OCI-LY7 (cell line): ENCODE data around the gene DNAH17. TPM values are rescaled to one million over a fixed set of nuclear protein-coding genes. Genes with fewer than 3 reads are reported as not detected.

ENCODE experiments used
- BruUV-seq: library from RNA; stranded (reverse); fragments of 400-500 nt; replicated peaks from 2 replicates; lab custom pipeline; 2021; lab: Mats Ljungman, UMichigan
- CTCF ChIA-PET: fragments of 300-600 bp; sonication (Branson Sonifier 250); formaldehyde crosslinking; loops from one replicate; lab custom pipeline; 2022; ENCODE audit warnings: antibody characterized with exemption; ENCODE audit not compliant: unreplicated experiment; lab: Charles Lee
- POLR2A ChIA-PET: fragments of 300-600 bp; sonication (Branson Sonifier 250); formaldehyde crosslinking; loops from one replicate; lab custom pipeline; 2022; ENCODE audit warnings: antibody characterized with exemption; lab: Charles Lee
- DNase-seq: peaks from one replicate; pipeline ENCODE4 v3.0.0-alpha.2; 2015; ENCODE audit warnings: low spot score
- H2AFZ ChIP-seq: fragments of 200-600 bp; sonication (generic), shearing (Covaris generic); 2 replicates; pipeline ENCODE4 v1.6.1; 2014; ENCODE audit warnings: mild to moderate bottlenecking, antibody characterized with exemption, low read length, moderate library complexity
- H3K27ac ChIP-seq: fragments of 200-600 bp; sonication (generic); 2 replicates; pipeline ENCODE4 v1.5.1; 2014; ENCODE audit warnings: mixed run types, low read depth, mild to moderate bottlenecking, moderate library complexity, low read length, inconsistent platforms; ENCODE audit not compliant: poor library complexity, severe bottlenecking
- H3K36me3 ChIP-seq: fragments of 200-600 bp; sonication (generic); 2 replicates; pipeline ENCODE4 v1.6.1; 2014; ENCODE audit warnings: mild to moderate bottlenecking, antibody characterized with exemption, low read length, moderate library complexity, mixed read lengths; ENCODE audit not compliant: insufficient read depth
- H3K4me1 ChIP-seq: fragments of 200-600 bp; sonication (generic); 2 replicates; pipeline ENCODE4 v1.5.1; 2014; ENCODE audit warnings: mild to moderate bottlenecking, low read length; ENCODE audit not compliant: insufficient read depth, poor library complexity, severe bottlenecking
- H3K4me2 ChIP-seq: fragments of 200-600 bp; sonication (generic); 2 replicates; pipeline ENCODE4 v1.6.1; 2014; ENCODE audit warnings: mild to moderate bottlenecking, low read length
- H3K4me3 ChIP-seq: fragments of 200-600 bp; sonication (generic); 2 replicates; pipeline ENCODE4 v1.5.1; 2014; ENCODE audit warnings: mild to moderate bottlenecking, low read depth, low read length; ENCODE audit not compliant: poor library complexity, severe bottlenecking
- H3K79me2 ChIP-seq: fragments of 200-600 bp; sonication (generic); 2 replicates; pipeline ENCODE4 v1.6.1; 2016; ENCODE audit warnings: low read depth, mild to moderate bottlenecking, low read length, moderate library complexity, mixed read lengths; ENCODE audit not compliant: insufficient read depth
- H3K9me2 ChIP-seq: fragments of 200-600 bp; sonication (generic); 2 replicates; pipeline ENCODE4 v1.6.1; 2016; ENCODE audit warnings: mild to moderate bottlenecking, low read length, mixed read lengths; ENCODE audit not compliant: insufficient read depth
- H3K9me3 ChIP-seq: fragments of 200-600 bp; sonication (generic); 2 replicates; pipeline ENCODE4 v1.6.1; 2014; ENCODE audit warnings: mild to moderate bottlenecking, mixed run types, low read length, mixed read lengths
- H4K20me1 ChIP-seq: fragments of 200-600 bp; sonication (generic); 2 replicates; pipeline ENCODE4 v1.6.1; 2014; ENCODE audit warnings: mild to moderate bottlenecking, antibody characterized with exemption, low read length, moderate library complexity, mixed read lengths; ENCODE audit not compliant: insufficient read depth
- EZH2phosphoT487 ChIP-seq: fragments of 200-600 bp; sonication (generic); IDR thresholded peaks from 2 replicates; pipeline ENCODE4 v1.6.1; 2018; ENCODE audit warnings: low read depth, borderline replicate concordance, mild to moderate bottlenecking, mixed run types, antibody characterized with exemption, low read length, moderate library complexity, mixed read lengths
- intact Hi-C: fragments of 100-400 bp; cut with micrococcal nuclease; formaldehyde crosslinking; loops from one replicate; pipeline ENCODE4 v1.10.0; 2022; ENCODE audit not compliant: unreplicated experiment
- total RNA-seq, 2 experiments: library from RNA; depleted of rRNA in 1 of 2; stranded (reverse); fragments of >200 nt in 1 of 2; shearing (Covaris generic) in 1 of 2; gene quantifications; 2 replicates each; pipeline ENCODE4 v1.2.3, GENCODE V29; 2014 to 2022
- TF ChIP-seq, protein P1 (sequence below): fragments of 200-600 bp; sonication (generic); conservative IDR thresholded peaks from 2 replicates; pipeline ENCODE4 v1.5.1; 2014; ENCODE audit warnings: mild to moderate bottlenecking, antibody characterized with exemption, low read length, moderate library complexity, mixed read lengths

DNAH17 gene
- total RNA-seq, 2 experiments from 2014 or later: 0.89 to 1.1 TPM

DNA sequence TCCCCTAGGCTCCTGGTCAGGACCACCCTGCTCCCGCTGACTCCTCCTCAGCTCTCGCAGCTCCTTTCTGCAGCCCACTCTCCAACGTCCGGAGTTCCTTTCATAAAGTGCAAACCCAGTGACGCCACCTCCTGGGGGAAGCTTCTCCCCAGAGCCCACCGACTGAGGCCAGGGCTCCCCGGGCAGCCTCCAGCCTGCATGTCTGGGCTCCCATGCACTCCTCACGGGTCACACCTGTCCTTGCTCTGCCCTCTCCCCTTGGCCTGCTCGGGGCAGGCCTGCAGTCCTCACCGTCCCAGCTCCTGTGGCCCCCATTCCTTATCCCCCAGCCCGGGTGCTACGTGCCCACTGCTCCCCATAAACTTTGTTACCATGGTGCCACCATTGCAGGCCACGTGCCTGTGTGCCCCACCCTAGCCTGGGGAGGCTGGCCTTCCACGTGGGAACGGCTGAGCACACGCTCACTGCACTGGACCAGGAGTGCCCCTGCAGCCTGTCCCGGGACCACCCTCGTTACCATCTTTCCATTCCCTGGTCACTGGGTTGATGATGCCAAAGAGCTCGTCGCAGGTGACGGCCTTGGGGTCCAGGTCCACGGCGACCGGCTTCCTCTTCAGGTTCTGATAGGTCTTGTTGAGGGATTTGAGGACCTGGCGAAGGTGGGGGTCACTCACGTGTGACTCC is 84.9 kb downstream of the DNAH17 start:
- Histone ChIP-seq H3K36me3 (no peaks in the 10 kb centered on the region), H3K79me2 (no peaks in the 10 kb centered on the region), H4K20me1 (no peaks in the 10 kb centered on the region), H3K9me3 (no peaks in the 10 kb centered on the region), H3K4me3 (no peak overlapping the region), H3K27ac (no peak overlapping the region), H3K4me1 (no peaks in the 10 kb centered on the region), H3K9me2 (no peaks in the 10 kb centered on the region), H2AFZ (no peak overlapping the region), H3K4me2 (no peak overlapping the region)
- TF ChIP-seq, protein P1, sequence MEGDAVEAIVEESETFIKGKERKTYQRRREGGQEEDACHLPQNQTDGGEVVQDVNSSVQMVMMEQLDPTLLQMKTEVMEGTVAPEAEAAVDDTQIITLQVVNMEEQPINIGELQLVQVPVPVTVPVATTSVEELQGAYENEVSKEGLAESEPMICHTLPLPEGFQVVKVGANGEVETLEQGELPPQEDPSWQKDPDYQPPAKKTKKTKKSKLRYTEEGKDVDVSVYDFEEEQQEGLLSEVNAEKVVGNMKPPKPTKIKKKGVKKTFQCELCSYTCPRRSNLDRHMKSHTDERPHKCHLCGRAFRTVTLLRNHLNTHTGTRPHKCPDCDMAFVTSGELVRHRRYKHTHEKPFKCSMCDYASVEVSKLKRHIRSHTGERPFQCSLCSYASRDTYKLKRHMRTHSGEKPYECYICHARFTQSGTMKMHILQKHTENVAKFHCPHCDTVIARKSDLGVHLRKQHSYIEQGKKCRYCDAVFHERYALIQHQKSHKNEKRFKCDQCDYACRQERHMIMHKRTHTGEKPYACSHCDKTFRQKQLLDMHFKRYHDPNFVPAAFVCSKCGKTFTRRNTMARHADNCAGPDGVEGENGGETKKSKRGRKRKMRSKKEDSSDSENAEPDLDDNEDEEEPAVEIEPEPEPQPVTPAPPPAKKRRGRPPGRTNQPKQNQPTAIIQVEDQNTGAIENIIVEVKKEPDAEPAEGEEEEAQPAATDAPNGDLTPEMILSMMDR: no peak
- no peak for TF ChIP-seq EZH2phosphoT487
- ChIA-PET CTCF (interaction anchor here (0.6 kb wide), 1 partner anchor 408 kb away, joined by 3 read pairs; no protein-coding TSS in a partner anchor), POLR2A (no interaction called here)
- no peak for DNase-seq
- intact Hi-C loops: no loop called here
- no TSS peak for BruUV-seq

DNA sequence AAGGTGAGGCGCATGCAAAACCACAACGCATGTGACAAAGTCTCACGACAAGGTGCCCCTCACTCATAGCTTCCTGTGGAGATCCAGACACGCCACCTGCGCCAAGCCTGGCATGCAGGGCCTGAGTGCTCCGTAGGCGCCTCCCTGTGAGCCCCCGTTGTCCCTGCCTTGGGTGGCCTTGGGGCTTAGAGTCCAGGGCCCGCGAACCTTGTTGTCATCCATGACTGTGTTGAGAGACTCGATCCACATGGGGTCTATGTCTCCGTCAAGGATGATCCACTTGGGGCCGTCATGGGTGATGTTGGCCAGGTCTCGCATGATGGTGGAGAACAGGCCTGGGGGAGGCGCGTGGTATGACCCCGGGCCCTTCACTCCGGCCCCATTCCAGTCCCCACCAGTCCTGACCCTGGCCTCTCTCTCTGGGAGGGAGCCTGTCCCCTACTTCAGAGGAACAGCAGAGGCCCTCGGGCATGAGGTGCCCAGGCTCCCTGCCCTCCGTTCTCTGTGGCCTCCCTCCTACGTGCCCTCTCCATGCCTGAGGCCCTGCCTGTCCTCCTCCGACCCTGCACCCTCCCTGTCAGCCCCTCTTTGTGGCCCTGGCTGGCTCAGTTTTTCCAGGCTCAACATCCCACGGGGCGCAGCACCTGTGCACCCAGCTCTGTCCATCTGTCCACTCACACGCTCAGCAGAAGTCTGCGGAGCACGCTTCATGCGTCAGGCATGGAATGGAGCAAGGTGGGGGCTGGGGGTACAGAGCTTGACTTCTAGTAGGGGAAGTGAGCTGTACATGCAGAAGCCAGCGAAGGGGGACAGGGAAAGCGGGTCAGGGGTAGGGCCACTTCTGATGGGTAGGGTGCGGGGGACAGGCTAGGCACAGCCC is 85.7 kb downstream of the DNAH17 start:
- Histone ChIP-seq H3K79me2 (no peaks in the 10 kb centered on the region), H2AFZ (no peak overlapping the region), H3K27ac (no peak overlapping the region), H4K20me1 (no peaks in the 10 kb centered on the region), H3K9me3 (no peaks in the 10 kb centered on the region), H3K4me2 (no peak overlapping the region), H3K9me2 (no peaks in the 10 kb centered on the region), H3K4me3 (no peak overlapping the region), H3K36me3 (no peaks in the 10 kb centered on the region), H3K4me1 (no peaks in the 10 kb centered on the region)
- TF ChIP-seq, protein P1: no peak
- no peak for TF ChIP-seq EZH2phosphoT487
- POLR2A ChIA-PET: no interaction called here
- CTCF ChIA-PET: no interaction called here
- no peak for DNase-seq
- no TSS peak for BruUV-seq
- intact Hi-C loops: no loop called here
